Measurements from ENCODE around the gene SIN3B. TPM values are rescaled to one million over a fixed set of nuclear protein-coding genes. Genes with fewer than 3 reads are reported as not detected.

The SIN3B gene
- total RNA-seq, 1 experiment from 2014 or later, result 49.7 TPM

- CTCF ChIA-PET, result no interaction called here
- no peak overlapping the region for H3K27ac Mint-ChIP-seq (ENCODE audit: unreplicated experiment)
- intact Hi-C loops (cut with micrococcal nuclease; ENCODE audit: unreplicated experiment), result no loop called here
- no peaks in the 10 kb centered on the region for H3K4me1 Mint-ChIP-seq (ENCODE audit: low read depth, unreplicated experiment)
- H3K36me3 Mint-ChIP-seq (ENCODE audit: insufficient read depth, unreplicated experiment), result no peaks in the 10 kb centered on the region
- DNase-seq, result no peak
- H3K9me3 Mint-ChIP-seq (ENCODE audit: low read depth, unreplicated experiment), result peaks cover 3% of the 10 kb centered on the region
- TF ChIP-seq CTCF (IDR thresholded peaks at IDR 0.05; ENCODE audit: unreplicated experiment), result no peak
- H3K4me3 Mint-ChIP-seq (ENCODE audit: low read depth, unreplicated experiment), result no peak overlapping the region
- no TSS peak for BruUV-seq (replicated peaks)
- H3K27me3 Mint-ChIP-seq (ENCODE audit: unreplicated experiment), result peaks cover 23% of the 10 kb centered on the region
Observed at GRCh38 chr19:16914421-16914820, 85.2 kb downstream of the SIN3B start.

- peaks cover 23% of the 10 kb centered on the region for H3K27me3 Mint-ChIP-seq (ENCODE audit: unreplicated experiment)
- no TSS peak for BruUV-seq (replicated peaks)
- no peak overlapping the region for H3K27ac Mint-ChIP-seq (ENCODE audit: unreplicated experiment)
- H3K4me3 Mint-ChIP-seq (ENCODE audit: low read depth, unreplicated experiment), result no peak overlapping the region
- CTCF ChIA-PET, result no interaction called here
- TF ChIP-seq CTCF (IDR thresholded peaks at IDR 0.05; ENCODE audit: unreplicated experiment), result no peak
- intact Hi-C loops (cut with micrococcal nuclease; ENCODE audit: unreplicated experiment), result no loop called here
- H3K36me3 Mint-ChIP-seq (ENCODE audit: insufficient read depth, unreplicated experiment), result no peaks in the 10 kb centered on the region
- H3K4me1 Mint-ChIP-seq (ENCODE audit: low read depth, unreplicated experiment), result no peaks in the 10 kb centered on the region
- no peak for DNase-seq
- peaks cover 5% of the 10 kb centered on the region for H3K9me3 Mint-ChIP-seq (ENCODE audit: low read depth, unreplicated experiment)
Observed at GRCh38 chr19:16915135-16915534, 85.9 kb downstream of the SIN3B start.

GRCh38 chr19:16915734-16916133 lies 86.5 kb downstream of the SIN3B start:
- no peaks in the 10 kb centered on the region for H3K36me3 Mint-ChIP-seq (ENCODE audit: insufficient read depth, unreplicated experiment)
- intact Hi-C loops (cut with micrococcal nuclease; ENCODE audit: unreplicated experiment), result no loop called here
- H3K4me3 Mint-ChIP-seq (ENCODE audit: low read depth, unreplicated experiment), result no peak overlapping the region
- TF ChIP-seq CTCF (IDR thresholded peaks at IDR 0.05; ENCODE audit: unreplicated experiment), result no peak
- H3K27me3 Mint-ChIP-seq (ENCODE audit: unreplicated experiment), result peaks cover 23% of the 10 kb centered on the region
- H3K9me3 Mint-ChIP-seq (ENCODE audit: low read depth, unreplicated experiment), result peaks cover 5% of the 10 kb centered on the region
- CTCF ChIA-PET, result interaction anchor here (0.6 kb wide), 1 partner anchor 54 kb away, joined by 6 read pairs; no protein-coding TSS in a partner anchor
- no peaks in the 10 kb centered on the region for H3K4me1 Mint-ChIP-seq (ENCODE audit: low read depth, unreplicated experiment)
- H3K27ac Mint-ChIP-seq (ENCODE audit: unreplicated experiment), result no peak overlapping the region
- DNase-seq, result no peak
- no TSS peak for BruUV-seq (replicated peaks)

GRCh38 chr19:16917401-16917800 lies 88.2 kb downstream of the SIN3B start:
- no peak overlapping the region for H3K4me3 Mint-ChIP-seq (ENCODE audit: low read depth, unreplicated experiment)
- CTCF ChIA-PET, result no interaction called here

More at GRCh38 chr19:16917401-16917800, 88.2 kb downstream of the SIN3B start:
- Mint-ChIP-seq H3K9me3 (ENCODE audit: low read depth, unreplicated experiment) (peaks cover 5% of the 10 kb centered on the region), H3K27ac (ENCODE audit: unreplicated experiment) (no peak overlapping the region), H3K27me3 (ENCODE audit: unreplicated experiment) (peaks cover 27% of the 10 kb centered on the region), H3K36me3 (ENCODE audit: insufficient read depth, unreplicated experiment) (no peaks in the 10 kb centered on the region), H3K4me1 (ENCODE audit: low read depth, unreplicated experiment) (no peaks in the 10 kb centered on the region)
- BruUV-seq (replicated peaks), result no TSS peak
- DNase-seq, result no peak
- TF ChIP-seq CTCF (IDR thresholded peaks at IDR 0.05; ENCODE audit: unreplicated experiment), result no peak
- intact Hi-C loops (cut with micrococcal nuclease; ENCODE audit: unreplicated experiment), result no loop called here
